CD4-positive, alpha-beta T cell treated with Interferon alpha-2 for 1 hour (primary cell): ENCODE results near the gene MYO7B.

Experiments
- DNase-seq, 2 donors: peaks; one replicate each; pipeline ENCODE4 v3.0.0-alpha.2; 2020 to 2022

Gene MYO7B

DNA sequence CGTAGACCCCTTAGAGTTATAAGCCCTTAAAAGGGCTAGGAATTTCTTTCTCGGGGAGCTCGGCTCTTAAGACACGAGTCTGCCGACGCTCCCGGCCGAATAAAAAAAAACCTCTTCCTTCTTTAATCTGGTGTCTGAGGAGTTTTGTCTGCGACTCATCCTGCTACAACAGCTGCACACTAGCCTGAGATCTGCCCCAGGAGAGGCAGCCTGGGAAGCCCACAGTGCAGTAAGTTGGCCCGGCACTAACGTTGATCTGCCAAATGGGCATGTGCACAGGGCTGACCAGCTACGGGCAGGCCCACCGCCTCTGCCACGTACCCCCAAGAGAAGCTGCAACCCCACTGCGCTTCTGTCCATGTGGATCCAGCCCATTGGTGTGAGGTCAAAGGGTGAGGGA lies 148.3 kb downstream of the MYO7B start:
- no peak for DNase-seq

DNA sequence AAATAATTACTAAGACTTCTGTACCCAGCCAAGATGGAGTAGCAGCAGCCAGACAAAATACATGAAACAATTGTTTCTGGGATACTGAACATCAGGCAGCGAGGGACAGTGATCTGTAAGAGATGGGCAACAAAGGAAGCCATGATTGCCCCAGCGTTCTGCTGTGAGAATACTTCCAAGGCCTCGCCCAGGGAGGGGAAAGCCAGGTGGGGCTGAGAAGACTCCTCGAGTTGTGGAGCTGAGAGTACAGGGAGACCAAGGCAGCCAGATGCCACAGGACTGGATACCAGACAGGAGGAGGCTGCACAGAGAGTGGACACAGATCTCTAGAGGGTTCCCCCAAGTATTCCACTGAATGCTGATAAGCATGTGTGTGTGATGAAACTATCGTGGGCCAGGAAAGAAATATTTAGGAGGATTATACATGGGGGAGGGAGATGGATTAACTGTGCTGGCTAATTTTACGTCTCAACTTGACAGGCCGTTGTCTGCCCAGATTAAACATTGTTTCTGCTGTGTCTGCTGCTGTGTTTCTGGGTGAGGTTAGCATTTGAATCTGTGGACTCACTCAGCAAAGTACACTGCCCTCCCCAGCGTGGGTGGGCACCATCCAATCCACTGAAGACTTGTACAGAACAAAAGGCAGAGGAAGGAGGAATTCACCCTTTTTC lies 150.1 kb downstream of the MYO7B start:
- DNase-seq = no peak
